ENCODE results near the gene PRKCB. TPM values are rescaled to one million over a fixed set of nuclear protein-coding genes. Genes with fewer than 3 reads are reported as not detected.

The PRKCB gene
- total RNA-seq, 2 experiments from 2014 or later = 75.8 to 82.6 TPM

GRCh38 chr16:23948949-23949411 lies 113.2 kb downstream of the PRKCB start:
- Mint-ChIP-seq H3K27me3 (no peaks in the 10 kb centered on the region), H3K4me1 (peaks cover 89% of the 10 kb centered on the region), H3K4me3 (peak overlapping the region; percentile 67), H3K27ac (peak overlapping the region; percentile 95), H3K9me3 (no peaks in the 10 kb centered on the region), H3K36me3 (peaks cover 38% of the 10 kb centered on the region)
- peak; percentile 48 for DNase-seq

GRCh38 chr16:23949630-23950290 lies 114.0 kb downstream of the PRKCB start:
- peaks cover 90% of the 10 kb centered on the region for H3K4me1 Mint-ChIP-seq
- H3K27me3 Mint-ChIP-seq = no peaks in the 10 kb centered on the region
- DNase-seq = peak; percentile 74
- H3K36me3 Mint-ChIP-seq = peaks cover 36% of the 10 kb centered on the region
- no peaks in the 10 kb centered on the region for H3K9me3 Mint-ChIP-seq
- H3K27ac Mint-ChIP-seq = peak overlapping the region; percentile 95
- peak overlapping the region; percentile 59 for H3K4me3 Mint-ChIP-seq

- DNase-seq = no peak
- peak overlapping the region; percentile 40 for H3K4me3 Mint-ChIP-seq
- no peaks in the 10 kb centered on the region for H3K27me3 Mint-ChIP-seq
Measured at GRCh38 chr16:23950291-23950894, 114.6 kb downstream of the PRKCB start.

GRCh38 chr16:23950898-23951297 lies 115.1 kb downstream of the PRKCB start:
- Mint-ChIP-seq H3K4me3 (peak overlapping the region; percentile 40), H3K27me3 (no peaks in the 10 kb centered on the region), H3K27ac (peak overlapping the region; percentile 95), H3K4me1 (peaks cover 88% of the 10 kb centered on the region), H3K36me3 (peaks cover 38% of the 10 kb centered on the region), H3K9me3 (no peaks in the 10 kb centered on the region)
- DNase-seq = no peak

More at GRCh38 chr16:23950291-23950894, 114.6 kb downstream of the PRKCB start:
- Mint-ChIP-seq H3K9me3 (no peaks in the 10 kb centered on the region), H3K36me3 (peaks cover 36% of the 10 kb centered on the region), H3K27ac (peak overlapping the region; percentile 95), H3K4me1 (peaks cover 89% of the 10 kb centered on the region)

- H3K27me3 Mint-ChIP-seq = no peaks in the 10 kb centered on the region
- peaks cover 83% of the 10 kb centered on the region for H3K4me1 Mint-ChIP-seq
- H3K27ac Mint-ChIP-seq = peak overlapping the region; percentile 95
- H3K36me3 Mint-ChIP-seq = peaks cover 39% of the 10 kb centered on the region
- DNase-seq = peak; percentile 76
- H3K9me3 Mint-ChIP-seq = no peaks in the 10 kb centered on the region
- peak overlapping the region; percentile 62 for H3K4me3 Mint-ChIP-seq
Measured at GRCh38 chr16:23952128-23952970, 116.6 kb downstream of the PRKCB start.

GRCh38 chr16:23952971-23953300 lies 117.2 kb downstream of the PRKCB start:
- H3K4me3 Mint-ChIP-seq = peak overlapping the region; percentile 62
- H3K4me1 Mint-ChIP-seq = peaks cover 83% of the 10 kb centered on the region
- no peaks in the 10 kb centered on the region for H3K9me3 Mint-ChIP-seq
- peaks cover 37% of the 10 kb centered on the region for H3K36me3 Mint-ChIP-seq
- peak overlapping the region; percentile 95 for H3K27ac Mint-ChIP-seq
- H3K27me3 Mint-ChIP-seq = no peaks in the 10 kb centered on the region
- DNase-seq = no peak

GRCh38 chr16:23953476-23953875 lies 117.7 kb downstream of the PRKCB start:
- Mint-ChIP-seq H3K36me3 (peaks cover 35% of the 10 kb centered on the region), H3K27me3 (no peaks in the 10 kb centered on the region), H3K4me1 (peaks cover 82% of the 10 kb centered on the region), H3K9me3 (no peaks in the 10 kb centered on the region), H3K4me3 (no peak overlapping the region), H3K27ac (peak overlapping the region; percentile 95)
- DNase-seq = no peak

- peaks cover 30% of the 10 kb centered on the region for H3K36me3 Mint-ChIP-seq
- H3K27ac Mint-ChIP-seq = peak overlapping the region; percentile 27
- H3K9me3 Mint-ChIP-seq = no peaks in the 10 kb centered on the region
- no peaks in the 10 kb centered on the region for H3K27me3 Mint-ChIP-seq
- H3K4me3 Mint-ChIP-seq = no peak overlapping the region
- no peak for DNase-seq
- peaks cover 84% of the 10 kb centered on the region for H3K4me1 Mint-ChIP-seq
Measured at GRCh38 chr16:23955088-23955487, 119.3 kb downstream of the PRKCB start.

- no peak for DNase-seq
- H3K4me3 Mint-ChIP-seq = no peak overlapping the region
- H3K27ac Mint-ChIP-seq = peak overlapping the region; percentile 73
- no peaks in the 10 kb centered on the region for H3K9me3 Mint-ChIP-seq
- no peaks in the 10 kb centered on the region for H3K27me3 Mint-ChIP-seq
- peaks cover 85% of the 10 kb centered on the region for H3K4me1 Mint-ChIP-seq
- peaks cover 38% of the 10 kb centered on the region for H3K36me3 Mint-ChIP-seq
Measured at GRCh38 chr16:23957287-23957686, 121.5 kb downstream of the PRKCB start.

GRCh38 chr16:23959072-23959751 lies 123.4 kb downstream of the PRKCB start:
- Mint-ChIP-seq H3K27ac (peak overlapping the region; percentile 95), H3K9me3 (no peaks in the 10 kb centered on the region), H3K27me3 (no peaks in the 10 kb centered on the region), H3K4me1 (peaks cover 82% of the 10 kb centered on the region), H3K4me3 (peak overlapping the region; percentile 72), H3K36me3 (peaks cover 39% of the 10 kb centered on the region)
- peak; percentile 30 for DNase-seq

GRCh38 chr16:23959752-23960072 lies 123.9 kb downstream of the PRKCB start:
- peak overlapping the region; percentile 95 for H3K27ac Mint-ChIP-seq

GRCh38 chr16:23960081-23960885 lies 124.5 kb downstream of the PRKCB start:
- peak overlapping the region; percentile 72 for H3K4me3 Mint-ChIP-seq
- H3K9me3 Mint-ChIP-seq = no peaks in the 10 kb centered on the region
- no peaks in the 10 kb centered on the region for H3K27me3 Mint-ChIP-seq
- DNase-seq = no peak
- H3K36me3 Mint-ChIP-seq = peaks cover 45% of the 10 kb centered on the region
- peak overlapping the region; percentile 95 for H3K27ac Mint-ChIP-seq
- peaks cover 74% of the 10 kb centered on the region for H3K4me1 Mint-ChIP-seq

More at GRCh38 chr16:23959752-23960072, 123.9 kb downstream of the PRKCB start:
- no peak for DNase-seq
- Mint-ChIP-seq H3K9me3 (no peaks in the 10 kb centered on the region), H3K4me1 (peaks cover 78% of the 10 kb centered on the region), H3K4me3 (peak overlapping the region; percentile 72), H3K27me3 (no peaks in the 10 kb centered on the region), H3K36me3 (peaks cover 39% of the 10 kb centered on the region)

GRCh38 chr16:23962001-23962400 lies 126.2 kb downstream of the PRKCB start:
- peak; percentile 64 for DNase-seq
- Mint-ChIP-seq H3K4me1 (peaks cover 72% of the 10 kb centered on the region), H3K27ac (peak overlapping the region; percentile 95), H3K9me3 (no peaks in the 10 kb centered on the region), H3K36me3 (peaks cover 45% of the 10 kb centered on the region), H3K4me3 (no peak overlapping the region), H3K27me3 (no peaks in the 10 kb centered on the region)

GRCh38 chr16:23964136-23964535 lies 128.4 kb downstream of the PRKCB start:
- Mint-ChIP-seq H3K4me3 (no peak overlapping the region), H3K27ac (no peak overlapping the region)

More at GRCh38 chr16:23964136-23964535, 128.4 kb downstream of the PRKCB start:
- Mint-ChIP-seq H3K36me3 (peaks cover 54% of the 10 kb centered on the region), H3K27me3 (no peaks in the 10 kb centered on the region), H3K4me1 (peaks cover 70% of the 10 kb centered on the region), H3K9me3 (no peaks in the 10 kb centered on the region)
- no peak for DNase-seq
